HG03025 (cell line): ENCODE results near the gene ATP6V1F.

ENCODE experiments used
- ATAC-seq: cut with Tn5 transposase; IDR thresholded peaks from one replicate; pipeline ENCODE4 v1.9.1; 2021; ENCODE audit warnings: mild to moderate bottlenecking, moderate library complexity; ENCODE audit not compliant: unreplicated experiment, low FRiP score

ATP6V1F gene

DNA sequence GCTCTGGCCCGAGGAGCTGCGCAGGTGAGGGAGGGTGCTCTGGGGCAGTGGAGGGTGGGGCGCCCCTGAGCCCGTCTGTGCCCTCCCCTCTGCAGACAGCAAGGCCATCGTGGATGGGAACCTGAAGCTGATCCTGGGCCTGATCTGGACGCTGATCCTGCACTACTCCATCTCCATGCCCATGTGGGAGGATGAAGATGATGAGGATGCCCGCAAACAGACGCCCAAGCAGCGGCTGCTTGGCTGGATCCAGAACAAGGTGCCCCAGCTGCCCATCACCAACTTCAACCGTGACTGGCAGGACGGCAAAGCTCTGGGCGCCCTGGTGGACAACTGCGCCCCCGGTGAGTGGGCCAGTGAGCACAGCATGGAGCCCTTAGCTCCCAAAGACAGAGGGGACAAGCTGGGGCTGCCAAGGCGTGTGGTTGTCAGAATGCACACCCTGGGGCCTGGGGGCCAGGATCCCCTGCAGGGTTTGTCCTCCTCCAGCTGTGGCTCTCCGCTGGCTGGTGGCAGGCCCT lies 27.4 kb upstream of the ATP6V1F start:
- ATAC-seq, result no peak

DNA sequence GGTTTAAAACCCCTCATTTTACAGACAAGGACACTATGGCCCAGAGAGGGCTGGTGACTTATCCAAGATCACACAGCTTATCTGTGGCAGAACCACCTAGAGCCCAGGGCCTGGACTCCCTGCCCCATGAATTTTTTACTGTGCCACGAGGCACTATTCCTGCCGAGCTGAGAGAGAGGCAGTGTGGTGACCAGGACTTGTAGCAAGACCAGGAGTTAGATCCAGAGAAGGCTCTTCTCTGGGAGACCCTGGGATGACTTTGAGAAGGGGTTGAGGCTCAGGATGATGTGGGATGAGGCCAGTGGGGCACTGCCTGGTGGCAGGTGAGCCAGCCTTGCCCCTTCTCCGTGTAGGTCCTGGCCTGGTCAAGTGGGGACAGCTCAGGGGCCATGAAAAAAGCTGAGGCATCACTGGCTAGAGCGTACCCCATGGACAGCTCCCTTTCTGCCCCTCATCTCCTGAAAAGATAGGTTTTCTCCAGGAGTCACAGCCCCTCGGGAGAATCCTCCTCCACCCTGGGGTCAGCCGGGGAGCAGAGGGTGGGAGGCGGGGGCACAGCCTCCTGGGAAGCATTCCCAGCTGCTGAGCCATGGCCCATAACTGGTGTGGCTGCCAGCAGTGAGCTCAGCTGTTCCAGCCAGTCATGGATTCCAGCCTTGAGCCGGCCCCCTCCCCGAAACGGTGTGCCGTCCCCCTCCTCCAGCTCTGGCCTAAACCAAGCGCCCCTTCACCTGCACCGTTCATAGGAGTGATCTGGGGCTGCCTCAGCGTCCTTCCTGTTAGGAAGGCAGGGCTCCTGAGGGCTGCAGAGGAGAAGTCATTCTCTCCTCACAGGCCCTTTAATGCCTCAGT lies 26.6 kb upstream of the ATP6V1F start:
- no peak for ATAC-seq

DNA sequence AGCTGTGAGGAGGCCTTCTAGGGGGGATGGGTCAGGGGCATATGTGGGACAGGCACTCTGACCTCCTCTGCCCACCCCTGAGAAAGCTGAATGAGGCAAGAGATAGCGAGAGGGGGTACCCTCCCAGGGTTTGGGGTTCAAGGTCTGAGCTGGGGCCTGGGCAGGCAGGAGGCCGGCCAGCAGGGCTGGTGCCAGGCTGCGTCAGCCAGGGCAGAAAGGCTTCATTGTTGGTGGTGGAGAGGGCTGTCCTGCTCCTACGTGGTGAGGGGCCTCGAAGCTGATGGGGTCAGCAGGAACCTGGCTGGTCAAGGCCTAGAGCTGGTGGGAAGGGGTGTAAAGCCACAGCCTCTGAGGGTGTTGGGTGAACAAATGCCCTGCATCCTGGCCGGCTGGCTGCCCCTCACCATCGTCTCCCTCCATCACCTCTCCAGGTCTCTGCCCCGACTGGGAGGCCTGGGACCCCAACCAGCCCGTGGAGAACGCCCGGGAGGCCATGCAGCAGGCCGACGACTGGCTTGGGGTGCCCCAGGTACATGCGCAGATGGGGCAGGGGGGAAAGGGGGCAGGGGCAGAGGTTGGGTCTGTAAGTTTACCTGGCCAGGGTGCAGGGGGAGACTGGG lies 25.8 kb upstream of the ATP6V1F start:
- no peak for ATAC-seq

DNA sequence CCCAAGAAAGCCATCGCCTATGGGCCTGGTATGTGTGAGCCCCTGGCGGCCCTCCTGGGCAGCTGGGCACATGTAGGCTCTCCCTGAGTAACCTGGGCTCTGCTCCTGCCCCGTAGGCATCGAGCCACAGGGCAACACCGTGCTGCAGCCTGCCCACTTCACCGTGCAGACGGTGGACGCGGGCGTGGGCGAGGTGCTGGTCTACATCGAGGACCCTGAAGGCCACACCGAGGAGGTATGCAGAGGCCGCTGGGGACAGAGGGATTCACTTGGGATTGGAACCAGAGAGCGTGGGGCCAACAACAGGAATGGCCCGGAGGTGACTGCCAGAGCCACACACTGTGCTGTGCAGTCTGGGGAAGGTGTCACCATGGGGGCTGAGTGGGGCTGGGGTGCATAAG lies 25.1 kb upstream of the ATP6V1F start:
- ATAC-seq, result no peak

DNA sequence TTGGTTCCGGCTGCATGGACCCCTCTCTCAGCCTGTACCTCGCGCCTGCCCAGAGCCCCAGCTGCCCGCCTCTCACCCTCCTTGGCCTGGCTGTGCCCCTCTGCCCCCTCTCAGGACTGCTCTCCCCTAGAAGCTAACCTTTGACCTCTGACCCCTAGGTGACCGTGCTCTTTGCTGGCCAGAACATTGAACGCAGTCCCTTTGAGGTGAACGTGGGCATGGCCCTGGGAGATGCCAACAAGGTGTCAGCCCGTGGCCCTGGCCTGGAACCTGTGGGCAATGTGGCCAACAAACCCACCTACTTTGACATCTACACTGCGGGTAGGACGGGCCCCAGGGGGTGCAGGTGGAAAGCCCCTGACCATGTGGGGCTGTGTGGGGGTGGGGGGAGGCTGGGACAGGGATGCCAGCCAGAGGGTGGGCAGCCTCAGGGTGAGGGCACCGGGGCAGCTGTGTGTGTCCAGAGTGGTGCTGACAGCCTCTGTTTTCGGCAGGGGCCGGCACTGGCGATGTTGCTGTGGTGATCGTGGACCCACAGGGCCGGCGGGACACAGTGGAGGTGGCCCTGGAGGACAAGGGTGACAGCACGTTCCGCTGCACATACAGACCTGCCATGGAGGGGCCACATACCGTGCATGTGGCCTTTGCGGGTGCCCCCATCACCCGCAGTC lies 24.4 kb upstream of the ATP6V1F start:
- no peak for ATAC-seq

DNA sequence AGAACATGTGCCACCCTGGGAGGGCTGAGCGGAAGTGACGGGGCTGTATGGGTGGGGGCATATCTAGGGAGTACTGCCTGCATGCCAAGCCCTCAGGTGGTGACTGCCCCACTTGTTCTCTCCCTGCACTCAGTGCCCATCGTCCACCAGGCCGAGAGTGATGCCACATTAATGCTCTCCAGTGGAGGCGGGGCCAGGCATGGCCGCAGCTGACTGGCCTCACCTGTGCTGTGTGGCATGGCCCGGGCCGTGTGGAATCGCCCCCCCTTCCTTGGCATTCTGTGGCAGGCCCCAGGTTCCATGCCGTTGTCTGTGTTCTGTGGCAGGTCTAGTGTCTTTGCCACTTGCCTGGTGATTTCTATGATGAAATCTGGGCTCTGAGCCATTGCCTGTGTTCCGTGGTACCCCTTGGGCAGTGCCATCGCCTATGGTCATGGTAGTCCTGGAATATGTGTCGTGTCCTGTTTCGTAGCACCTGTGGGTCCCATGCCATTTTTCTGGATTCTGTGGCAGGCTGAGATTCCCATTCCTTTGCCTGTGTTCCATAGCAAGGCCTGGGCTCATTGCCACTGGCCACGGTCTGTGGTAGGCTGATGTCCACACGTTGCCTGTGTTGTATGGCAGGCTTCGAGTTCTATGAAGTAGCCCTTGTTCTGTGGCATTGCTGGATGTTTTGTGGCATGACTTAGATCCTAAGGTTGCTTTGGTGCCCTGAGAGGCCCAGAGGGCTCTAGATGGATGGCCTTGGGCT lies 23.5 kb upstream of the ATP6V1F start:
- no peak for ATAC-seq

DNA sequence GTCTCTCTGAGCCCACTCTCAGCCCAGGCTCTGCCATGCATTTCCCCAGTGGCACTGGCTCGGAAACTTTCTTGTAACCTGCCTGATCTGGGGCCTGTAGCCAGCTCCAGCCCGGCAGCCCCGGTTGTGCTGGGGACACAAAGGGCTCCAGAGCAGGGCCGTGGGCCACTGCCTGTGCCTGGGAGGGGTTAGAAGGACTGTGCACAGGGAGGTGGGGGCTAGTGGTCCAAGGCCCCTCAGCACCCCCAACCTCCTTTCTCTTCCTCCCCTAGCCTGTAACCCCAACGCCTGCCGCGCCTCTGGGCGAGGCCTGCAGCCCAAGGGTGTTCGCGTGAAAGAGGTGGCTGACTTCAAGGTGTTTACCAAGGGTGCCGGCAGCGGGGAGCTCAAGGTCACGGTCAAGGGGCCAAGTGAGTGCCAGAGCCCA lies 22.9 kb upstream of the ATP6V1F start:
- no peak for ATAC-seq

DNA sequence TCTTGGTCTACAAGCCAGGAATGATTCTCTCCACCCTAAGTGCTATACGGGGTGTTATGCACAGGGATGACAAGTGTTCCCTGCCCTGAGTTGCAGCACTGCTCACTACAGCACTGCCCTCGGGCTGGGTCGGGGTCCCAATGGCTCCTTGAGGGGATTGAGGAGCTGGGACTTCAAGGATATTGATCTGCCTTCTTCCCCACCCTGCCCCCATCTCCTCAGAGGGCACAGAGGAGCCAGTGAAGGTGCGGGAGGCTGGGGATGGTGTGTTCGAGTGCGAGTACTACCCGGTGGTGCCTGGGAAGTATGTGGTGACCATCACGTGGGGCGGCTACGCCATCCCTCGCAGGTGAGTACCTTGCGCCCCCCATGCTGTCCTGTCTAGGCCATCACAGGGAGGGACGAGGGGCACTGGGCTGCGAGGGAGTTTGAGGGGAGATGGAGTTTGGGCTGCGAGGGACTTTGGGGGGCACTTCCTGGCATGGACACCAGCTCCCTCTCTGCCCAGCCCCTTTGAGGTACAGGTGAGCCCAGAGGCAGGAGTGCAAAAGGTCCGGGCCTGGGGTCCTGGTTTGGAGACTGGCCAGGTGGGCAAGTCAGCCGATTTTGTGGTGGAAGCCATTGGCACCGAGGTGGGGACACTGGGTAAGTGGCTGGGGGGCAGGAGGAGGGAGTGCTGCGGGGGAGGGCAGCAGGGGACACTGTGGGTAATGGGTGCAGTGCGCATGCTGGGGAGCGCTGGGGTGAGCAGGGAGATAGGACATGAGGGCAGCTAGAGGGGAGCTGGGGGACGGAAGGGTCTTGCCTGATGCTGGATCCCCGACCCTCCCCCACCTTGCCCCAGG lies 22.1 kb upstream of the ATP6V1F start:
- ATAC-seq, result no peak

DNA sequence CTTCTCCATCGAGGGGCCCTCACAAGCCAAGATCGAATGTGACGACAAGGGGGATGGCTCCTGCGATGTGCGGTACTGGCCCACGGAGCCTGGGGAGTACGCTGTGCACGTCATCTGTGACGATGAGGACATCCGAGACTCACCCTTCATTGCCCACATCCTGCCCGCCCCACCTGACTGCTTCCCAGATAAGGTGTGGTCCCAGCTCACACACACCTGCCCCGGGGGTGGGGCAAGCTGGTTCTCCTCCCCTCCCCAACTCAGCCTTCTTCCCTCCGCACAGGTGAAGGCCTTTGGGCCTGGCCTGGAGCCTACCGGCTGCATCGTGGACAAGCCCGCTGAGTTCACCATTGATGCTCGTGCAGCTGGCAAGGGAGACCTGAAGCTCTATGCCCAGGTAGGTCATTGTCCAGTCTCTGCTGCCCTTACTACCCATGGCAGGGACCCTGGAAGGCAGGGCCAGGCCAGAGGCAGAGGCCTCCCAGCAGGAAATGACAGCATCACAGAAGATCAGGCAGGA lies 21.4 kb upstream of the ATP6V1F start:
- no peak for ATAC-seq

DNA sequence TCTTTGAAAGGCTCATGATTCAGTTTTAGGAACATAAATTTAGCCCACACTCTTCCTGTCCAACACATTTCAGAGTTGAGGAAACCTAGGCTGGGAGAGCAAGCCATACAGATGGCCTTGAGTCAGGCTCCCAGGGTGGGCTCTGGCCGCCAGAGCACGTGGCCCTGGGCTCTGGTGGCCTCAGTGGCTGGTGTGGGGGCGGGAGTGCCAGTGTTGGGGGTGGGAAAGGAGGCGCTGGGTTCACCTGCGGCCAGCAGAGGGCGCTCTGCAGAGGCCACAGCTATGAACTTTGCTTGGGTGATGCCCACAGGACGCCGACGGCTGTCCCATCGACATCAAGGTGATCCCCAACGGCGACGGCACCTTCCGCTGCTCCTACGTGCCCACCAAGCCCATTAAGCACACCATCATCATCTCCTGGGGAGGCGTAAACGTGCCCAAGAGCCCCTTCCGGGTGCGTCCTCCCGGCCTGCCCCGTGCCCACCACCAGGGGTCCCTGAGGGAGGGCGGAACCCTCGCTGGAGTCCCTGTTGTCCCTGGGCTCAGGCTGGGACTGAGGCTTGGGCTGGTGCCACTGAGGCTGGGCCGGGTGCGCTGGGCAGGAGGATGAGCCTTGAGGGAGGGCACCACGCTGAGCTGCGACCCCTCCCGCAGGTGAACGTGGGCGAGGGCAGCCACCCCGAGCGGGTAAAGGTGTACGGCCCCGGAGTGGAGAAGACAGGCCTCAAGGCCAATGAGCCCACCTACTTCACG lies 20.6 kb upstream of the ATP6V1F start:
- ATAC-seq, result no peak

DNA sequence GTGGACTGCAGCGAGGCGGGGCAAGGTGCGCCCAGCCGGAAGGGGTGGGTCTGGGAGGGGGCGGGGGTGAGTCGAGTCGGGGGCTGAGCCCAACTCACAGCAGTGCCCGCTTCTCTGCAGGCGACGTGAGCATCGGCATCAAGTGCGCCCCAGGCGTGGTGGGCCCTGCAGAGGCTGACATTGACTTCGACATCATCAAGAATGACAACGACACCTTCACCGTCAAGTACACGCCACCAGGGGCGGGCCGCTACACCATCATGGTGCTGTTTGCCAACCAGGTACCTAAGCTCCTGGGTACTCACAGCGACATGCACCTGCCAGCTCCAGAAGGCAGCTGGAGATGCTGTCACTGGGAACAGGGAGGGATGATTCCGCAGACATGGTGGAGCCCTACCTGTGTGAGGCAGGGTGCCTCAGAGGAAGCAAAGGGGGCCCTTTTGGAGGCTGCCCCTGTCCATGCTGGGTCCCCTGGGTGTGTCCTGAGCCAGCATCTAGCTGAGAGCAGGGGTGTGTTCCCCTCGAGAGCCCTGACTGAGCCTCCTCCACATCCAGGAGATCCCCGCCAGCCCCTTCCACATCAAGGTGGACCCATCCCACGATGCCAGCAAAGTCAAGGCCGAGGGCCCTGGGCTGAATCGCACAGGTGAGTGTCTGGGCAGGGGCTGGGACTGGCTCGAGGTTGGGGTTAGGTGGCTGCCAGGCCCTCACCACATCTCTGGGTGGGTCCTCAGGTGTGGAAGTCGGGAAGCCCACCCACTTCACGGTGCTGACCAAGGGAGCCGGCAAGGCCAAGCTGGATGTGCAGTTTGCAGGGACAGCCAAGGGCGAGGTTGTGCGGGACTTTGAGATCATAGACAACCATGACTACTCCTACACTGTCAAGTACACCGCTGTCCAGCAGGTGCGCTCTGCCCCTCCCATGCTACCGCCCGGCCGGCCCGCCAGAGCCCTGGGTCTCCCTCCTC lies 19.7 kb upstream of the ATP6V1F start:
- no peak for ATAC-seq

DNA sequence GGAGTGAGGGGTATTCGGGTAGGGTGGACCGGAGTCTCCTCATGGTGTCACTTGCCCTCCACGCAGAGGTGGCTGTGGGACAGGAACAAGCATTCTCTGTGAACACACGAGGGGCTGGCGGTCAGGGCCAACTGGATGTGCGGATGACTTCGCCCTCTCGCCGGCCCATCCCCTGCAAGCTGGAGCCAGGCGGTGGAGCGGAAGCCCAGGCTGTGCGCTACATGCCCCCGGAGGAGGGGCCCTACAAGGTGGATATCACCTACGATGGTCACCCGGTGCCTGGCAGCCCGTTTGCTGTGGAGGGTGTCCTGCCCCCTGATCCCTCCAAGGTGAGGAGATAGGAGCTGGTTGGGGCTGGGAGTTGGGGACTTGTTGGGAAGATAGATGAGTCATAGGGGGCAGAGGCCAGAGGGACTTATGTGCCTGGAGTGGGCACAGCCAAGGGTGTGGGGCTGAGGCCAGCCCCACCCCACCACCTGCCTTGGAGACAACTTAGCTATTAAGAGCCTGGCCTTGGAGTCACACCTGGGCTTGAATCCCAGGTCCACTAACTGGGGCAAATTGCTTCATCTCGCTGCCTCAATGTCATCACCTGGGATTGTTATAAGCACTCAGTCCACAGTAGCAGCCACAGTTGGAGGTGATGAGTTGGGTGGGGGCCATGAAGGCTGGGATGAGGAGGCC lies 18.6 kb upstream of the ATP6V1F start:
- ATAC-seq, result no peak

DNA sequence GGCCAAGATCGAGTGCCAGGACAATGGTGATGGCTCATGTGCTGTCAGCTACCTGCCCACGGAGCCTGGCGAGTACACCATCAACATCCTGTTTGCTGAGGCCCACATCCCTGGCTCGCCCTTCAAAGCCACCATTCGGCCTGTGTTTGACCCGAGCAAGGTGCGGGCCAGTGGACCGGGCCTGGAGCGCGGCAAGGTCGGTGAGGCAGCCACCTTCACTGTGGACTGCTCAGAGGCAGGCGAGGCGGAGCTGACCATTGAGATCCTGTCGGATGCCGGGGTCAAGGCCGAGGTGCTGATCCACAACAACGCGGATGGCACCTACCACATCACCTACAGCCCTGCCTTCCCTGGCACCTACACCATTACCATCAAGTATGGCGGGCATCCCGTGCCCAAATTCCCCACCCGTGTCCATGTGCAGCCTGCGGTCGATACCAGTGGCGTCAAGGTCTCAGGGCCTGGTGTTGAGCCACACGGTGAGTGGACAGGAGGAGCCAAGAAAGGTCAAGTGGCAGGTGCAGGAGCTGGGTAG lies 17.8 kb upstream of the ATP6V1F start:
- ATAC-seq, result no peak

DNA sequence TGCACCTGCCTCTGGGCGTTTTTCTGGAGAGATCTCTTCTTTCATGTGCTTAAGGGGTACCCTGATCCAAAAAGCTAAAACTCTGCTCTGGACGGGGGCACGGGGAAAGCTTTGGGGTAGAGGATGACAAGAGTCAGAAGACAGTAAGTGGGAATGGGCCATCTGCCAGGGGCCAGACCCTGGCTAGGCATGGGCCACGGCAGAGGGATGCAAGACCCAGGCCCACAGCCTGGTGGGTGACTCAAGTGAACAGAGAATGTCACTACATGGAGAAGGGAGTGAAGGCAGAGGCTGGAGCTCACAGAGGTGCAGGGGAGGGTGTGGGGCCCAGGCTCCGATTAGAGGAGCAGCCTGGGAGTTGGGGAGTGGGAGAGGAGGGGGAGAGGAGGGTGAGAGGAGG lies 17.2 kb upstream of the ATP6V1F start:
- no peak for ATAC-seq

DNA sequence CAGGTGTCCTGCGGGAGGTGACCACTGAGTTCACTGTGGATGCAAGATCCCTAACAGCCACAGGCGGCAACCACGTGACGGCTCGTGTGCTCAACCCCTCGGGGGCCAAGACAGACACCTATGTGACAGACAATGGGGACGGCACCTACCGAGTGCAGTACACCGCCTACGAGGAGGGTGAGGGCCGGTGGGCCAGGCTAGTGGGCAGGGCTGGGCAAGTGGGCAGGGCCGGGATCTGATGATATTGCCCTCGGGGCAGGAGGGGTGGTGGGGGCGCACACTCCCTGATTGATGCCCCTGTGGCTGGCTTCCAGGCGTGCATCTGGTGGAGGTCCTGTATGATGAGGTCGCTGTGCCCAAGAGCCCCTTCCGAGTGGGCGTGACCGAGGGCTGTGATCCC lies 16.7 kb upstream of the ATP6V1F start:
- no peak for ATAC-seq

DNA sequence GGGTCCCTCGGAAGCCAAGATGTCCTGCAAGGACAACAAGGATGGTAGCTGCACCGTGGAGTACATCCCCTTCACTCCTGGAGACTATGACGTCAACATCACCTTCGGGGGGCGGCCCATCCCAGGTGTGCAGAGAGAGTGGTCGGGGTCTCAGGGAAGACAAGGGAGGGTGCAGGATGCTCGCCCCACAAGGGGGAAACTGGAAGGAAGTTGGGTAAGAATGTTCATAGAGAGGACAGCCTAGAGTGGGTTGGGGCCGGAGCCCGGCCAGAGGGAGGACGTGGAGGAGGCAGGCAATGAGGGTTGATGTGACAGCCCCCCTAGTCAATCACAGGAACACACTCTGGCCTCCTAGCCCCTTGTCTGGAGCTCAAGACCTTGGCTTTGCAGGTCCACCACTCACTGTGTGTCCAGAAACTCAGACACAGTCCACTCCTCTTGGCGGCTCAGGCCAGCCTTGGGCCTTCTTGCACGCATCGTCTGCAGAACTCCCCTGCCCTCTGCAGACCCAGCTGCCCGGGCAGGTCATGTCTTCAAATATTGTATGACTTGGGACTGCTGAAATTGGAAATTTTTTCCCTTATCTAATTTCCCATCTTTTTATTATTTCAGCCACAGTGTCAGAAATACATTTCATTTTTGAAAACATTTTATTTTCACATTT lies 15.7 kb upstream of the ATP6V1F start:
- no peak for ATAC-seq
